HG03342 (cell line): ENCODE measurements around the gene ARSB.
"Not testable (repeated sequence)": the region's sequence is repeated elsewhere in the genome, so short reads cannot be mapped to it uniquely, and the experiment has no call there.

Source experiments
- ATAC-seq: cut with Tn5 transposase; IDR thresholded peaks from one replicate; pipeline ENCODE4 v1.9.1; 2021; ENCODE audit warnings: mild to moderate bottlenecking, moderate library complexity; ENCODE audit not compliant: unreplicated experiment

Gene ARSB

GRCh38 chr5:78907255-78907891, 77.7 kb downstream of the ARSB start:
- no peak for ATAC-seq

- ATAC-seq, result no peak
Observed at GRCh38 chr5:78905084-78905938, 79.8 kb downstream of the ARSB start.

GRCh38 chr5:78903861-78904260, 81.2 kb downstream of the ARSB start:
- ATAC-seq, result no peak

GRCh38 chr5:78903353-78903752, 81.8 kb downstream of the ARSB start:
- ATAC-seq, result no peak

- ATAC-seq, result no peak
Observed at GRCh38 chr5:78899922-78900362, 85.2 kb downstream of the ARSB start.

- ATAC-seq, result no peak
Observed at GRCh38 chr5:78896132-78896531, 89.0 kb downstream of the ARSB start.

- ATAC-seq, result no peak
Observed at GRCh38 chr5:78895616-78896015, 89.5 kb downstream of the ARSB start.

GRCh38 chr5:78893940-78894677, 91.0 kb downstream of the ARSB start:
- peak; percentile 57 for ATAC-seq

- ATAC-seq, result no peak
Observed at GRCh38 chr5:78890667-78891379, 94.3 kb downstream of the ARSB start.

GRCh38 chr5:78889369-78890140, 95.6 kb downstream of the ARSB start:
- ATAC-seq, result no peak

GRCh38 chr5:78888580-78889368, 96.3 kb downstream of the ARSB start:
- ATAC-seq, result no peak

GRCh38 chr5:78887384-78888118, 97.6 kb downstream of the ARSB start:
- ATAC-seq, result peak; percentile 97

- ATAC-seq, result no peak
Observed at GRCh38 chr5:78886341-78887230, 98.5 kb downstream of the ARSB start.

- no peak for ATAC-seq
Observed at GRCh38 chr5:78881884-78882283, 103.2 kb downstream of the ARSB start.

- no peak for ATAC-seq
Observed at GRCh38 chr5:78879516-78879915, 105.6 kb downstream of the ARSB start.

GRCh38 chr5:78866076-78866475, 119.0 kb downstream of the ARSB start:
- not testable (repeated sequence) for ATAC-seq

GRCh38 chr5:78858364-78858763, 126.7 kb downstream of the ARSB start:
- no peak for ATAC-seq

- ATAC-seq, result no peak
Observed at GRCh38 chr5:78855026-78855425, 130.1 kb downstream of the ARSB start.
